ENCODE results near the gene TH.
"Not testable (repeated sequence)": the region's sequence is repeated elsewhere in the genome, so short reads cannot be mapped to it uniquely, and the experiment has no call there.

Gene TH

GRCh38 chr11:2127482-2128129, 44.0 kb downstream of the TH start:
- DNase-seq = no peak

GRCh38 chr11:2126520-2127085, 45.0 kb downstream of the TH start:
- no peak for DNase-seq

GRCh38 chr11:2124736-2125484, 46.7 kb downstream of the TH start:
- not testable (repeated sequence) for DNase-seq

- no peak for DNase-seq
These were observed 48.0 kb downstream of the TH start for GRCh38 chr11:2123628-2123960.

GRCh38 chr11:2122907-2123627, 48.5 kb downstream of the TH start:
- no peak for DNase-seq

- DNase-seq = no peak
These were observed 49.3 kb downstream of the TH start for GRCh38 chr11:2122222-2122906.

GRCh38 chr11:2121227-2122130, 50.1 kb downstream of the TH start:
- no peak for DNase-seq

GRCh38 chr11:2120359-2121100, 51.1 kb downstream of the TH start:
- DNase-seq = no peak

- no peak for DNase-seq
These were observed 52.9 kb downstream of the TH start for GRCh38 chr11:2118677-2119076.

- DNase-seq = no peak
These were observed 54.9 kb downstream of the TH start for GRCh38 chr11:2116680-2117079.

- no peak for DNase-seq
These were observed 56.3 kb downstream of the TH start for GRCh38 chr11:2115308-2115707.

- DNase-seq = no peak
These were observed 57.0 kb downstream of the TH start for GRCh38 chr11:2114430-2115241.

Data from activated CD4-positive, alpha-beta T cell treated with anti-CD3 and anti-CD28 coated beads, Interleukin-2, amount 50 U/mL, for 1 hour (primary cell).